HUES6 (cell line): ENCODE results near the gene CHN1.

Source experiments
- H3K27ac ChIP-seq: 2 replicates; pipeline ENCODE4 v1.7.0; 2013; ENCODE audit warnings: low read depth, mild to moderate bottlenecking, low read length, inconsistent platforms
- H3K27me3 ChIP-seq: 2 replicates; pipeline ENCODE4 v1.6.1; 2013; ENCODE audit warnings: low read length; ENCODE audit not compliant: control insufficient read depth, insufficient read depth
- H3K36me3 ChIP-seq: 2 replicates; pipeline ENCODE4 v1.6.1; 2013; ENCODE audit warnings: low read length; ENCODE audit not compliant: control insufficient read depth, insufficient read depth
- H3K4me1 ChIP-seq: 2 replicates; pipeline ENCODE4 v1.6.1; 2013; ENCODE audit warnings: low read length; ENCODE audit not compliant: control insufficient read depth, insufficient read depth
- H3K4me3 ChIP-seq: 2 replicates; pipeline ENCODE4 v1.5.1; 2013; ENCODE audit warnings: low read depth, low read length
- H3K9ac ChIP-seq: one replicate; pipeline ENCODE4 v1.6.1; 2013; ENCODE audit warnings: mild to moderate bottlenecking, low read length
- H3K9me3 ChIP-seq: 2 replicates; pipeline ENCODE4 v1.6.1; 2013; ENCODE audit warnings: low read depth, low read length; ENCODE audit not compliant: control insufficient read depth, insufficient read depth

Gene CHN1

DNA sequence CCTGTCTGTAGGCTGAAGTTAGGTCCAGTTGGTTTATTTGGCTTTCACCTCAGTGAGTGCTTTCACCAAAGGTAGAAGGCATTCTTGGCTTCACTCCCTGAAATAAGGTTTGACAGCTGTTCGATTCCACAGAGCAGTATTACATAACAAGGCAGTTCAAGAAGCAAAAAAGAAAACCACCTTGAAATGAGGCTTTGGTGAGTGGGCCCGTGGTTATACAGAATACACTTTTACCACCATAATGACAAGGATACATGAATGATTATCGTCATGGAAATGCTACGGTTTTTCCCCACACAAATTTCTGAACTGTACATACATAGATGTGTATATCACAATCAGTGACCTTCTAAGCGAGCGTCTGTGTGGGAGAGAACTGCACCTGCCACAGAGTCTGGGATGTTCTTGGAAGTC is 160.9 kb downstream of the CHN1 start:
- Histone ChIP-seq H3K27ac (no peak overlapping the region), H3K4me3 (no peak overlapping the region), H3K9me3 (no peaks in the 10 kb centered on the region), H3K36me3 (no peaks in the 10 kb centered on the region), H3K4me1 (peaks cover 48% of the 10 kb centered on the region), H3K27me3 (no peaks in the 10 kb centered on the region), H3K9ac (no peak overlapping the region)

DNA sequence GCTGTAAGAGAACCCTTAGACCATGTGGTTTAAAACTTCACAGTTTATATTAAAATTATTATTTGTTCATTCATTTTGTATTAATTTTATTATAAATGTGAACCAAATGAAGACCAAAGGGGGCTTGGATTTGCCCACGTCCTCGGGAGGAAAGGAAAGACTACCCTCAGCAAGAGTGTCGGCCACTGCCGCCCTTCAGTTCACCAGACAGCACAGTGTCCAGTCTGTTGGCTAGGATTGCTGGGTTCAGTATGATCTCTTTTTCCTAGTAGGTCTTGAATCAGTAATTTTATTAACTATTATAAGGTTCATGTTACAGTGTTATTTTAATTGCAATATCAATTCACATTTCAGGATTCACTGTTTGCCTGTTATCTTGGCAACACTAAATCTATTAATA is 162.7 kb downstream of the CHN1 start:
- Histone ChIP-seq H3K27ac (no peak overlapping the region), H3K36me3 (no peaks in the 10 kb centered on the region), H3K9me3 (no peaks in the 10 kb centered on the region), H3K4me3 (no peak overlapping the region), H3K4me1 (peaks cover 37% of the 10 kb centered on the region), H3K9ac (no peak overlapping the region), H3K27me3 (no peaks in the 10 kb centered on the region)

DNA sequence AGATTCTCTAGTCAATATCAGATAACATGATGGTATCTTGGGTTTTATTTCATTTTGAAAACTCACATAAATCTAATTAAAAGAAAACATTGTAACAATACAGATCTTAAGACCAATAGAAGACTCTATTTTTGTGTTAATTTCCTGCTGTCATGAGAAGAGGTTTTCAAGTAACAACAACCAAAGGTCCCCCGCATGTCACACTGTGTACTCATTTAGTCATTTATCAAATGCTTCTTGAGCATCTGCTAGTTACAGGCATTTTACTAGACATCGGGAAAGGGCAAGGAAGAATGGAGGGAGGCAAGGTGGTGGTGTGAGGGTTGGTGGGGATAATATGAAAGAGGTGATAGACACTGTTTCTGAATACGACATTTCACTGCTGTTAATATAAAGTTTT is 163.2 kb downstream of the CHN1 start:
- H3K9ac ChIP-seq: no peak overlapping the region
- H3K9me3 ChIP-seq: no peaks in the 10 kb centered on the region
- no peak overlapping the region for H3K27ac ChIP-seq
- H3K36me3 ChIP-seq: no peaks in the 10 kb centered on the region
- peaks cover 36% of the 10 kb centered on the region for H3K4me1 ChIP-seq
- H3K27me3 ChIP-seq: no peaks in the 10 kb centered on the region
- no peak overlapping the region for H3K4me3 ChIP-seq

DNA sequence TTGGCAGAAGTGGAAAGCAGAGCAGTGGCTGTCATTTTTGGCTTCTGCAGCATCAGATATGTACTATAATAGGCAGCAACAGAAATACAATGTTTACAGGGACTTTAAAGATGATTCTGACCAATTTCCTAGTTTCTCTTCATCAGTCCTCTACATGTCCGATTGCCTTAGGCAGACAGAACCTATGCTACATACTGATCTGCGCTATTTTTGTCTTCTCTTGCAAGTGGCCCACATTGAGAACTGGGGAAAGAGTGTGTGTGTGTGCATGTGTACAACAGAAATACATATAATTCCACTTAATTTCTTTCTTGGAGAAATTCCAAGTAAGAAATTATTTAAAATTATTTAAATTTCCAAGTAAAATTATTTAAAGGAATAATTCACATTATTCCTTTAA is 163.8 kb downstream of the CHN1 start:
- H3K9ac ChIP-seq: no peak overlapping the region
- no peaks in the 10 kb centered on the region for H3K36me3 ChIP-seq
- no peaks in the 10 kb centered on the region for H3K27me3 ChIP-seq
- no peaks in the 10 kb centered on the region for H3K9me3 ChIP-seq
- no peak overlapping the region for H3K4me3 ChIP-seq
- H3K4me1 ChIP-seq: peaks cover 36% of the 10 kb centered on the region
- no peak overlapping the region for H3K27ac ChIP-seq

DNA sequence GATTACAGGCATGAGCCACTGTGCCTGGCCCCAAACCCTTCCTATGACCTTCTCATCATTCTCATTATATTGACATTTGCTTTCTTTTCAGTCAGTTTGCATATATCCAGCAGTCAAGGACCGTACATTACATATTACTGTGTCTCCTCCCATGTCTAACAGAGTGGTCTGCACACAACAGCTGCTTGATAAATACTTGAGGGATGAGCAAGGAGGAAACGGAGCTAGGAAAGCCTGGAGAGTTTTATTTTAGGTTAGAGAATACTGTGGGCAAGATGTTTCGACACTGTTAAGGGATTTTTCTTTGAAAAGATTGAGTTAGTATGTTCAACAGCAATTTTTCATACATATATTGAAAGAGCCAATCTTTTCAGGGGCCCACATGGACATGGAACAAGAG is 164.7 kb downstream of the CHN1 start:
- no peaks in the 10 kb centered on the region for H3K9me3 ChIP-seq
- no peak overlapping the region for H3K9ac ChIP-seq
- no peaks in the 10 kb centered on the region for H3K27me3 ChIP-seq
- H3K4me1 ChIP-seq: peaks cover 39% of the 10 kb centered on the region
- no peak overlapping the region for H3K4me3 ChIP-seq
- no peaks in the 10 kb centered on the region for H3K36me3 ChIP-seq
- no peak overlapping the region for H3K27ac ChIP-seq

DNA sequence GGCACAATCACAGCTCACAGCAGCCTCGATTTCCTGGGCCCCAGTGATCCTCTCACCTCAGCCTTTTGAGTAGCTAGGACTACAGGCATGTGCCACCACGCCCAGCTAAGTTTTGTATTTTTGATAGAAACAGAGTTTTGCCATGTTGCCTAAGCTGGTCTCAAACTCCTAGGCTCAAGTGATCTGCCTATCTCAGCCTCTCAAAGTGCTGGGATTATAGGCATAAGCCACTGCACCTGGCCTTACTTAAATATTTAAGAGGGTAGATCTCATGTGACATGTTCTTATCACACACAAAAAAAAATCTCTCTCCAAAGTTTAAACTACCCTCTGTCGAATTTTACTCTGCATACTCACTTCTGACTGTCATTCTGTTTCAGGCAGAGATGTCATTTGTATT is 165.5 kb downstream of the CHN1 start:
- Histone ChIP-seq H3K4me1 (peaks cover 34% of the 10 kb centered on the region), H3K27ac (no peak overlapping the region), H3K36me3 (no peaks in the 10 kb centered on the region), H3K9me3 (no peaks in the 10 kb centered on the region), H3K9ac (no peak overlapping the region), H3K4me3 (no peak overlapping the region), H3K27me3 (no peaks in the 10 kb centered on the region)

DNA sequence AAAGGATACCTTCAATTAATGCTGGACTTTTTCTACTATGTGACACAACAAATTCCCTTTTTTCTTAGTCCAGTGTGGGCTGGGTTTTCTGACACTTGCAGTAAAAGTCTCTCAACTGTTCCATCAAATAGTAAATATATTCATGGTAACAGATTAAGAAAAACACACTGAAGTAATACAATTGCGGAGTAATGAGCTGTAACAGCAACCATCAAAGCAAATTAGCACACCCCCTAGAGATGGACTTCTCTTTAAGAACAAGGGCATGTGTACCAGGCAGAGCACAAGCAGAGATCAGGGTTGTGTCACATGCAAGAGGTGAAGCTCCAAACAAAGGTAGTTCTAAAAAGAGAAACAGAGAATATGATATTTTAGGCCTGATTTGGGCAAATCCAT is 168.2 kb downstream of the CHN1 start:
- Histone ChIP-seq H3K27ac (no peak overlapping the region), H3K36me3 (no peaks in the 10 kb centered on the region), H3K4me1 (peaks cover 22% of the 10 kb centered on the region), H3K9ac (no peak overlapping the region), H3K27me3 (no peaks in the 10 kb centered on the region), H3K9me3 (no peaks in the 10 kb centered on the region), H3K4me3 (no peak overlapping the region)

DNA sequence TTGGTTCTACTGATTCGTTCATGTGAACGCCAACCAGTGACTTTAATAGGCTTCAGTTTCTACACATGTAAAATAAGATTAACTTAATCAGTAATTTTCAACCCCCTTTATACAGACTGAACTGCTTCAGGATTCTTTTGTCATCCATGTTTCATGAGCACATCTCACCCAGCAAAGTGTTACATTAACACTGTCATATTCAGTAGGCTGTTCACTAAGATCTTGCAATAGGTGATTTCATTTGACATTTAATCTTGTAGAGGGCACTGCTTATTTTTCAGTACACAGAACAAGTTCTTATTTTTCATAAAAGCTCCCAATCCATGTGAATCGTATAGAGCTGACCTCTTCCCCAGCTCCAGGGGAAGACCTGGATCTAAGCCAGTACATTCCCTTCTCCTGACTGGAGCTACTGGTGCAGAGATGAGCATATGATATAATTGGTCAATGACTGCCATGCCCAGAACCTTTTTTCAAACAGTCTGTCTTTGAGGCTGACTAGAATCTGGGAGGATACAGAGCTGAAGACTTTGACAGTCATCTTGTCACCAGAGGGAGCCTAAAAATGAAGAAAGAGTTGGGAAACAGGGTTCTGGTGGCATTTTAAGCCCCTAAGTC is 168.7 kb downstream of the CHN1 start:
- Histone ChIP-seq H3K4me3 (no peak overlapping the region), H3K27ac (no peak overlapping the region), H3K4me1 (peaks cover 19% of the 10 kb centered on the region)

DNA sequence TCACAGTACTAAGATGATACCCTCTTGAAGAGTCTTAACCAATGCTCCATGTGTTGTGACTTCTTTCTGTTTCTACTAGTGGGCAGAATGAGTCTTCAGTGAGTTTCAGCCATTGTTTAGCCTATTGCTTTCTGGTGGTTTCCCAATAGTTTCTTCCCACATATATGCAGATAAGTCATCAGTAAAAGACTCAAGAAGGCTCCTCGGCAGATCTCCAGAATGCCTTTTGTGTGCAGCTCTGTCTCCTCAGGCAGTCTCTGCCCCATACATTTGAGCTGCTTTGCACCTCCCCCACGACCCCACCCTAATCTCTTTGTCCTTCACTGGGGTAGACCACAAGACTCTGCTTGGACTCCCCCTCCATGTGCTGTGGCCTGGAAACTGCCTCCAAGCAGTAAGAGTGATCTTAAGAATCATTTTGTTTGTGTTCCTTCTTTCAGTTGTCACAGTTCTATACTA is 169.4 kb downstream of the CHN1 start:
- Histone ChIP-seq H3K36me3 (no peaks in the 10 kb centered on the region), H3K4me1 (peaks cover 19% of the 10 kb centered on the region), H3K27me3 (no peaks in the 10 kb centered on the region), H3K9me3 (no peaks in the 10 kb centered on the region), H3K27ac (no peak overlapping the region), H3K9ac (no peak overlapping the region), H3K4me3 (no peak overlapping the region)

More for the DNA sequence above, 168.7 kb downstream of the CHN1 start:
- Histone ChIP-seq H3K36me3 (no peaks in the 10 kb centered on the region), H3K9me3 (no peaks in the 10 kb centered on the region), H3K27me3 (no peaks in the 10 kb centered on the region), H3K9ac (no peak overlapping the region)

DNA sequence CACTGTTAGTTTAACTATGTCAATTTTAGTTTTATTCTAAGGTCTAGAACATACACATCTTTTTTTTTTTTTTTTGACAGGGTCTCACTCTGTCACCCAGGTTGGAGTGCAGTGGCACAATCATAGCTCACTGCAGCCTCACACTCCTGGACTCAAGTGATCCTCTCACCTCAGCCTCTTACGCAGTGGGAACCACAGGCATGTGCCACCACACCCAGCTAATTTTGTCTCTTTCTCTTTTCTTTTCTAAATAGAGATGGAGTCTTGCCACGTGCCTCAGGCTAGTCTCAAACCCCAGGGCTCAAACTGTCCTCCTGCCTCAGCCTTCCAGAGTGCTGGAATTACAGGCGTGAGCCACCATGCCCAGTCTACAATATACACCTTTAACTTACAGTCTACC is 171.4 kb downstream of the CHN1 start:
- Histone ChIP-seq H3K27ac (no peak overlapping the region), H3K9ac (no peak overlapping the region)

DNA sequence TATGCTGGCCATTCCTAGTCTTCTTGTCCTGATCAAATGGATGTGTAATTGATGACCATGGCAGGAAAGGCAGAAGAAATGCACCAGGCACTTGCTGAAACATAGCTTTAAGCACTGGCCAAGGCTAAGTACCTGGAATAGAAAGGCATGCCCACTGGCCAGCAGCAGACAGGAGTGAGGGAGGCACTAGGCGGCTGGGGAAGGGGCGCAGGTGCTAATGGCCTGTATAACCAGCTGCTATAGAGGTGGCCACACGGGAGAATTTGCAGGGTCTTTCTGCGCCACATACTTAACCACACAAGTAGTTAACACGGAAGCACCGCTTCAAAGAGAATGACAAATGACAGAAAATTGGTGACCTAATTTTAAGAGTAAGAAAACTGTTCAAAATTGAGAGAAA is 174.6 kb downstream of the CHN1 start:
- Histone ChIP-seq H3K27me3 (no peaks in the 10 kb centered on the region), H3K4me3 (no peak overlapping the region), H3K4me1 (peaks cover 37% of the 10 kb centered on the region), H3K27ac (no peak overlapping the region), H3K36me3 (no peaks in the 10 kb centered on the region), H3K9me3 (no peaks in the 10 kb centered on the region), H3K9ac (no peak overlapping the region)

More for the DNA sequence above, 171.4 kb downstream of the CHN1 start:
- Histone ChIP-seq H3K9me3 (no peaks in the 10 kb centered on the region), H3K27me3 (no peaks in the 10 kb centered on the region), H3K36me3 (no peaks in the 10 kb centered on the region), H3K4me1 (peaks cover 24% of the 10 kb centered on the region), H3K4me3 (no peak overlapping the region)

DNA sequence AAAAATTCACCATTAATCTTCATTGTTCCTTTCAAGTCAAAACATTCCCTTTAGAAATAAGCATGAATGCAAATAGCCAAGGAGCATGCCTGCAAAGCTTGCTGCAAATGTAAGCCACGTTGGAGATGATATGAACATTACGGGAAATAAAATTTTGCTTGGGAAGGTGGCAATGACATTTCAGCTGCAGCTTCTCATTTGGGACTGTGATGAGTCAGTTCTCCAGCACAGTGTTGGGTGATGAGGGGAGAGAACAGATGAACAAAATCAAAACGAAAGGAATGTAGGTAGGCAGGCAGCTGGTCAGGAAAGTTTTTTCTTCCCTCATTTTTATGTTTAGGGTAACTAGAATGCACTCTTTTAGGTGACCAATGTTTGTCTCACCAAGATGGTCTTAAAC is 175.6 kb downstream of the CHN1 start:
- Histone ChIP-seq H3K36me3 (no peaks in the 10 kb centered on the region), H3K27ac (no peak overlapping the region), H3K9me3 (no peaks in the 10 kb centered on the region), H3K9ac (no peak overlapping the region), H3K4me3 (no peak overlapping the region), H3K27me3 (no peaks in the 10 kb centered on the region), H3K4me1 (peaks cover 37% of the 10 kb centered on the region)
